ENCODE results near the gene CD83.

Gene CD83

DNA sequence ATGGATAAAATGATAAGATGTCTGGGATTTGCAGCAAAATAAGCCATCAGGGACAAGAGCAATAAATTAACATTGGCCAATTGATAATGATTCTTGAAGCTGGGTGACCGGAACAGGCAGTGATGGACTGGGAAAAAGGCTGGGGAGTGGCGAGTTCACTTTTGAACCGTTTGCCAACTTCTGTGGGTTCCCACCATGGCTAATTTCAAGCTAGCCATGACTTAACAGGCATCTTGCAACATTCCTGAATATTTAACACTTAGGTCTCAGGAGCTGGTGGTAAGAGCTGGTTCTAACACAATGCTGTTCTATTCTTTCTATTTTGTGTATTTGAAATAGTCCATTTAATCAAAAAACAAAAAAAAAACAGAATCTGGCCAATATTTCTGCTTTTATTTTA is 37.6 kb upstream of the CD83 start:
- Histone ChIP-seq H3K4me3 (ENCODE audit: extremely low read depth, insufficient read depth, low read length, poor library complexity, severe bottlenecking) (no peak overlapping the region), H3K27ac (ENCODE audit: low read depth, low read length, severe bottlenecking) (no peak overlapping the region), H3K9me3 (ENCODE audit: control insufficient read depth, low read length) (no peaks in the 10 kb centered on the region), H3K36me3 (ENCODE audit: control insufficient read depth, insufficient read depth, low read length) (no peaks in the 10 kb centered on the region), H3K4me1 (ENCODE audit: control insufficient read depth, insufficient read depth, low read length, poor library complexity, severe bottlenecking) (peaks cover 2% of the 10 kb centered on the region)
- 77% methylated on average over 3 of the region's 3 CpGs; no CpG with 5 or more reads in 1 of the 2 experiments for WGBS, 2 experiments (ENCODE audit: insufficient coverage in 2 of 2)

DNA sequence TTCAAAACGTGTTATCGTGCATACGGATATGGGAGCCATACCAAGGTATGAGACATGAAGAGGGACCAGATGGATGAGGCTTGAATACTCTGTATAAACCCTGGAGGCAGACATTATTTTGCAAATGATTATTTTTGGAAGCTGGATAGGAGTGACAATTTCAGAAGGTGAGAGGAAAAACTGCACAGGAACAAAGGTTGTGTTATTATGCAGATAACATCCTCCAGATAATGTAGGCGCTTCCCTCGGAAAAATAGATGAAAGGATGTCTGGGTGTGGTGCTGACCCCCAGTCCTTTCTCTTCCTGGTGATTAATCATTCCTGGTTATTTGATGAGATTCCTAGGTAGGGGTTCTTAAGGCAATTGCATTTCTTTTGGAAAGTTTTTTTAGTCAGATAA is 36.4 kb upstream of the CD83 start:
- Histone ChIP-seq H3K27ac (ENCODE audit: low read depth, low read length, severe bottlenecking) (no peak overlapping the region), H3K4me3 (ENCODE audit: extremely low read depth, insufficient read depth, low read length, poor library complexity, severe bottlenecking) (no peak overlapping the region), H3K9me3 (ENCODE audit: control insufficient read depth, low read length) (no peaks in the 10 kb centered on the region), H3K4me1 (ENCODE audit: control insufficient read depth, insufficient read depth, low read length, poor library complexity, severe bottlenecking) (no peaks in the 10 kb centered on the region), H3K36me3 (ENCODE audit: control insufficient read depth, insufficient read depth, low read length) (no peaks in the 10 kb centered on the region)
- WGBS, 2 experiments (ENCODE audit: insufficient coverage in 2 of 2), result 92 to 93% methylated on average over 3 to 4 of the region's 5 CpGs

DNA sequence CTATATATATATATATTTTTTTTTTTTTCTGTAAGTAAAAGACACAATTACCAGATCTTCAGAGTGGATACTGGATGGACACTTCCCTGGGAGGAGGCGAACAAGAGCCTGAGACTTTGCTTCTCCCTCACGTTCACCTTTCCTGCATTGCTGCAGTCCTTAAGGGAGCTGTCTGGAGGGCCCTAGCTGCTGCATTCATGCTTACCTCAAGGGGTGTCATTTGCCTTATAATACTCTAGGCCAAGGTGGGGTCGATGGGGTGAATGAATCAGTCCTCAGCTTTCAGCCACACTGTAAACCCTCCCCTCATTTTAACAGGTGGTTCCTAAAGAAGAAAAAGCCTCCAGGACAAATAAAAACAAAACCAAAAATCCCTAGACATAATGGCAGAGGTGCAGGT is 34.8 kb upstream of the CD83 start:
- Histone ChIP-seq H3K36me3 (ENCODE audit: control insufficient read depth, insufficient read depth, low read length) (no peaks in the 10 kb centered on the region), H3K4me1 (ENCODE audit: control insufficient read depth, insufficient read depth, low read length, poor library complexity, severe bottlenecking) (no peaks in the 10 kb centered on the region), H3K9me3 (ENCODE audit: control insufficient read depth, low read length) (no peaks in the 10 kb centered on the region), H3K4me3 (ENCODE audit: extremely low read depth, insufficient read depth, low read length, poor library complexity, severe bottlenecking) (no peak overlapping the region), H3K27ac (ENCODE audit: low read depth, low read length, severe bottlenecking) (no peak overlapping the region)
- 80 to 100% methylated on average over 1 to 2 of the region's 3 CpGs for WGBS, 2 experiments (ENCODE audit: insufficient coverage in 2 of 2)

DNA sequence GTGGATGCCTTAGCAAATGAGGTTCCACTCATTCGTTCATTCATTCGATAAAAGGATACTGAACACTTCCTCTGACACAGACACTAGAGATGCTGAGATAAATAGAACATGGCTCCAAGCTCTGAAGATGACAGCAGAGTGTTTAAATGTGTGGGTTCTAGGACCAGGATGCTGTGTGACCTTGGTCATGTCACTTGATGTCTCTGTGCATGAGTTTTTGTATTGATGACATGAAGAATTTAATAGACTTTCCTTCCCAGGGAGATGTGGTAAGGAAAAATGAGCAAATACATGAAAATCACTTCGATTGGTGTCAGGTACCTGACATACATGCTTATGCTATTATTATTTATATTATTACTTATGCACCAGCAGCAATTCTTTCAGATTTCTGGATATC is 34.3 kb upstream of the CD83 start:
- 100% methylated on average over 2 of the region's 3 CpGs; no CpG with 5 or more reads in 1 of the 2 experiments for WGBS, 2 experiments (ENCODE audit: insufficient coverage in 2 of 2)
- Histone ChIP-seq H3K27ac (ENCODE audit: low read depth, low read length, severe bottlenecking) (no peak overlapping the region), H3K4me3 (ENCODE audit: extremely low read depth, insufficient read depth, low read length, poor library complexity, severe bottlenecking) (no peak overlapping the region), H3K4me1 (ENCODE audit: control insufficient read depth, insufficient read depth, low read length, poor library complexity, severe bottlenecking) (no peaks in the 10 kb centered on the region), H3K36me3 (ENCODE audit: control insufficient read depth, insufficient read depth, low read length) (no peaks in the 10 kb centered on the region), H3K9me3 (ENCODE audit: control insufficient read depth, low read length) (no peaks in the 10 kb centered on the region)

DNA sequence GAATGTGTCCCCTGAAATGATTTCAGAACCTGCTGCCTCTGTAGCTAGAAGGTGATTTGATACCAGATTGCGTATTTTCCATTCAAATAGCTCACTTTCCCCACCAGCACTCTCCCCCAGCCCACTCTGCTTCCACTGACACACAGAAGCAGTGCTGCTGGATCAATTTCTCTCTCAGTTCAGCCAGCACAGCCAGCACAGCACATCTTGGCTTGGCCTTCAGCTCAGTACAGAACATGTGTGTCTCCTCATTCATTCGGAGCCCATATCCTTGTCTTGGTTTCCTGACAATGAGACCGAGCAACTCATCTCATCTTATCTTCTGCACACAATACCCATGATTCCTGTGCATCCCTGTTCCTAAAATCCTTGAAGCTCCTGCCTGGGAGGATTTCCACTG is 33.8 kb upstream of the CD83 start:
- WGBS, 2 experiments (ENCODE audit: insufficient coverage in 2 of 2), result 88 to 100% methylated on average over 2 to 3 of the region's 3 CpGs

DNA sequence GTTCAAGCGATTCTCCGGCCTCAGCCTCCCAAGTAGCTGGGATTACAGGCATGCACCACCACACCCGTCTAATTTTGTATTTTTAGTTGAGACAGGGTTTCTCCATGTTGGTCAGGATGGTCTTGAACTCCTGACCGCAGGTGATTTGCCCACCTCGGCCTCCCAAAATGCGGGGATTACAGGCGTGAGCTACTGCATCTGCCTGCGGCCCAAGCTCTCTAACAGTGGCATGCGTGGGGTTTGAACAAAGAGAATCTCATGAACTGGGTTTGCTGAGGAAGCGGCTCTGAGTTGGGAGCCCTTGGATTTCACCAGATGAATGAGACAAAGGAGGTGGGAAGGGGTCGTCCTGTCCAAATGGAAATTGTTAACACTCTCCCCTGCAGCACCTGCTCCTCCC is 33.2 kb upstream of the CD83 start:
- 92 to 93% methylated on average over 7 to 8 of the region's 11 CpGs for WGBS, 2 experiments (ENCODE audit: insufficient coverage in 2 of 2)
- no peak overlapping the region for H3K27ac ChIP-seq (ENCODE audit: low read depth, low read length, severe bottlenecking)
- H3K36me3 ChIP-seq (ENCODE audit: control insufficient read depth, insufficient read depth, low read length), result no peaks in the 10 kb centered on the region
- H3K4me1 ChIP-seq (ENCODE audit: control insufficient read depth, insufficient read depth, low read length, poor library complexity, severe bottlenecking), result no peaks in the 10 kb centered on the region
- no peak overlapping the region for H3K4me3 ChIP-seq (ENCODE audit: extremely low read depth, insufficient read depth, low read length, poor library complexity, severe bottlenecking)
- no peaks in the 10 kb centered on the region for H3K9me3 ChIP-seq (ENCODE audit: control insufficient read depth, low read length)

More for the DNA sequence above, 33.8 kb upstream of the CD83 start:
- H3K36me3 ChIP-seq (ENCODE audit: control insufficient read depth, insufficient read depth, low read length), result no peaks in the 10 kb centered on the region
- H3K4me1 ChIP-seq (ENCODE audit: control insufficient read depth, insufficient read depth, low read length, poor library complexity, severe bottlenecking), result no peaks in the 10 kb centered on the region
- H3K4me3 ChIP-seq (ENCODE audit: extremely low read depth, insufficient read depth, low read length, poor library complexity, severe bottlenecking), result no peak overlapping the region
- H3K27ac ChIP-seq (ENCODE audit: low read depth, low read length, severe bottlenecking), result no peak overlapping the region
- H3K9me3 ChIP-seq (ENCODE audit: control insufficient read depth, low read length), result no peaks in the 10 kb centered on the region

DNA sequence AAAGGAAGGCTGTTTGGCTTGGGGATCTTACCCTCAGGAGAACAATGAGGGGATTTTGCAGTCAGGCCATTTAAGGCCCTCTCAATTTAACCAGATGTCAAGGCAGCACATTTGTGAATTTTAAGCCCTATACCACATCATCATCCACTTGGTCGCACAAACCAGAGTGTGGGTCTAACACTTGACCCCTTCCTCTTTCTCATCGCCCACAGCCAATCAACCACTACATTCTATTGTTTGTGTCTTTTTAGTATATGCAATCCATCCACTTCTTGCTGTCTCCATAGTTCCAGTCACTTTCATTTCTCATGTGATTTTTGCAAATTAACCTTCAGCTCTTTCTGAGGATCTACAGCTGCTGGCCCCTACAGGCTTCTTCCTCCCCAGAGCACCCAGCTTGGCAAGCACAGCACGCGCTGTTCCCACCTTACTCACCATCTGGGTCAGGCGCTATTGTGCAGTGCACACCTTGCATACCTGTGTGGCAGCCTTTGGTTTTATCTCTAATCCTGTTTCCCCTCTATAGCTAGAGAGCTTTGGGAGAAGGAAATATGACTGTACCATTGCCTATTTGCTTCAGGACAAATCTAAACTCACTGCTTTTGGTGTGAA is 32.3 kb upstream of the CD83 start:
- Histone ChIP-seq H3K36me3 (ENCODE audit: control insufficient read depth, insufficient read depth, low read length) (no peaks in the 10 kb centered on the region), H3K27ac (ENCODE audit: low read depth, low read length, severe bottlenecking) (no peak overlapping the region), H3K4me1 (ENCODE audit: control insufficient read depth, insufficient read depth, low read length, poor library complexity, severe bottlenecking) (no peaks in the 10 kb centered on the region), H3K4me3 (ENCODE audit: extremely low read depth, insufficient read depth, low read length, poor library complexity, severe bottlenecking) (no peak overlapping the region), H3K9me3 (ENCODE audit: control insufficient read depth, low read length) (no peaks in the 10 kb centered on the region)
- WGBS, 2 experiments (ENCODE audit: insufficient coverage in 2 of 2), result 100% methylated on average over 3 of the region's 5 CpGs

DNA sequence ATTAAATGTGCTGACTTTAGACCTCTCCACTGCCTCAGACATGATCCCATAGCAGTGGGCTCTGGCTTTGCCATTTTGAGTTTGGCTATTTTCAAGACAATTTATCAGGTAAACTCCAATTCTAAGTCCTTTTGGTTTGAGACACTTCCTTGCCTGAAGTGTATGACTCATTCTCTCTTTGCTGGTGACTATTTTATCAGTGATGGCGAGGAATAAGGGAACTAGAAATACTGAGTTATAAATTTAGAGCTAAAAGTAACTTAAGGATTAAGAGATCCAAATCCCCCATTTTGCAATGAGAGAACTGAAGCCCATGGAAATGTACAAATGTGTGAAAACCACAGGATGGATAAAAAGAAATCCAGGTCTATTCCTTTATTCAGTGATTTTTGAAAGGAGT is 30.9 kb upstream of the CD83 start:
- Histone ChIP-seq H3K4me1 (ENCODE audit: control insufficient read depth, insufficient read depth, low read length, poor library complexity, severe bottlenecking) (no peaks in the 10 kb centered on the region), H3K27ac (ENCODE audit: low read depth, low read length, severe bottlenecking) (no peak overlapping the region), H3K9me3 (ENCODE audit: control insufficient read depth, low read length) (no peaks in the 10 kb centered on the region), H3K36me3 (ENCODE audit: control insufficient read depth, insufficient read depth, low read length) (no peaks in the 10 kb centered on the region), H3K4me3 (ENCODE audit: extremely low read depth, insufficient read depth, low read length, poor library complexity, severe bottlenecking) (no peak overlapping the region)
- 80% methylated on average over 1 of the region's 1 CpG; no CpG with 5 or more reads in 1 of the 2 experiments for WGBS, 2 experiments (ENCODE audit: insufficient coverage in 2 of 2)

DNA sequence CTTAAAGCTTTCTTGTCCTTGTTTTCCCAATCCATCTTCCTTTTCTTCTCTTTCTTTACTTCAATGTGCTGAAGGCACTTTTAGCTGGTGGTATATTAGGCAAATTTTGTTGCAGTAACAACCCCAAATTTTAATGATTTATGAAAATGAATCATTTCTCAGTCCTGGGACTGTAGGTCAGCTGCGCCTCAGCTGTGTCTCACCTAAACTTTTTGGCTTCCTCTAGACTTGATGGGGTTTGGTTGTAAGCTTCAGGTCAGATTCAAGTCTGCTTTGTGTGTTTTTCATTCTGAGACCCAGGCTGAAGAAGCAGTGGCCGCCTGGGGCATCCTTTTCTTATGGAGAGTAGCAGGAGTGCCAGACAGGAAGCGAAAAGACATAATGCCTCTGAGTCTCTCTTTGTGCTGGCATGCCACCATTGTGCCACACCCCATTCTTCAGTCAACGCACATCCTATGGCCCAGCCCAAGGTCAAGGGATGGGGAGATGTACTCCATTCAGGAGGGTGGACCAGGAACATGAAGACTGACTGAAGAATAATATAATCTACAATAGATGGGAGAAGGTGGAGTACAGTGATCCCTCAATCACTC is 28.9 kb upstream of the CD83 start:
- Histone ChIP-seq H3K9me3 (ENCODE audit: control insufficient read depth, low read length) (no peaks in the 10 kb centered on the region), H3K27ac (ENCODE audit: low read depth, low read length, severe bottlenecking) (no peak overlapping the region), H3K4me3 (ENCODE audit: extremely low read depth, insufficient read depth, low read length, poor library complexity, severe bottlenecking) (no peak overlapping the region), H3K4me1 (ENCODE audit: control insufficient read depth, insufficient read depth, low read length, poor library complexity, severe bottlenecking) (no peaks in the 10 kb centered on the region), H3K36me3 (ENCODE audit: control insufficient read depth, insufficient read depth, low read length) (no peaks in the 10 kb centered on the region)
- no CpG with 5 or more reads among the region's 4 CpGs for WGBS, 2 experiments (ENCODE audit: insufficient coverage in 2 of 2)

DNA sequence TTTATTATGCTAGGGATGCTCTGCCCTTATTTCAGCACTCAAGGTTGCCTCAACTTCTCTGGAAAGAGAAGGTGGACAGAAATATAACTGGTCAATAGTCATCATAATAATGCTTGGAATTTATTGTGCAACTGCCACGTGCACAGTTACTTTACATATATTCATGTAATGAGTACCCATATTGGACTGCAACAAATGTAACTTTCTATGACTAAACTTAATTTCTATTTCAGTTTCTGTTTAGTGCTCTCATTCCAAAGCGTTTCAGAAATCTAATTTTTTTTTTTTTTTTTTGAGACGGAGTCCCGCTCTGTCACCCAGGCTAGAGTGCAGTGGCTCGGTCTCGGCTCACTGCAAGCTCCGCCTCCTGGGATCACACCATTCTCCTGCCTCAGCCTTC is 28.3 kb upstream of the CD83 start:
- WGBS, 2 experiments (ENCODE audit: insufficient coverage in 2 of 2), result 80 to 100% methylated on average over 1 to 4 of the region's 7 CpGs

DNA sequence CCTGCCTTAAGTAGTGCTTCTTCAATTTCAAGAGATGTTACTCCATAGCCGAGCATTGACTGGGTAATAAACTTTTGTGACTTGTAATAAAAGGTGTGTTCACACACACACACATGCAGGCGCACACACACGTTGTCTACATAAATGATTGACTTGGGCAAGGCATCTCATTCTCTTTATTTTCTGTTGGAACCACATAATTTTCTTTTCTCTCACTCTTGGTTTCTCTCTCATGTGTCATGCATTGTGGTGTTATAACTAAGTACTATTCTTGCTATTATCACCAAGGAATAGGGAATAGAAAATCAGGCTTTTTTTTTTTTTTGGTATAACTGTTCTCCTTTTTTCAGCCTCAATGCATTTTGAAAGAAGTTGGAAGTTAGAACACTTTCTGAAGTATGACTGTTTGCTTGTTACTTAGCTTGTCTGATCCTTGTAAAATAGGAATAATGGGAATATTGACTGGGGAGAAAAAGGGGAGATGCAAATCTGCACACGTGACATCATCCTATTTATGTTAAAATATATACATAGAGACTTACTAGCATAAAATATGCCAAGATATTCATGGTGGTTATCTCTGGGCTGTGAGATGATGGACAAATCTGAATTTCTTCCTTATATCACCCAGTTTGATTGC is 26.1 kb upstream of the CD83 start:
- WGBS, 2 experiments (ENCODE audit: insufficient coverage in 2 of 2), result 100% methylated on average over 1 of the region's 4 CpGs; no CpG with 5 or more reads in 1 of the 2 experiments
- Histone ChIP-seq H3K9me3 (ENCODE audit: control insufficient read depth, low read length) (no peaks in the 10 kb centered on the region), H3K27ac (ENCODE audit: low read depth, low read length, severe bottlenecking) (no peak overlapping the region), H3K4me3 (ENCODE audit: extremely low read depth, insufficient read depth, low read length, poor library complexity, severe bottlenecking) (no peak overlapping the region), H3K4me1 (ENCODE audit: control insufficient read depth, insufficient read depth, low read length, poor library complexity, severe bottlenecking) (no peaks in the 10 kb centered on the region), H3K36me3 (ENCODE audit: control insufficient read depth, insufficient read depth, low read length) (no peaks in the 10 kb centered on the region)

More for the DNA sequence above, 28.3 kb upstream of the CD83 start:
- no peak overlapping the region for H3K4me3 ChIP-seq (ENCODE audit: extremely low read depth, insufficient read depth, low read length, poor library complexity, severe bottlenecking)
- no peaks in the 10 kb centered on the region for H3K36me3 ChIP-seq (ENCODE audit: control insufficient read depth, insufficient read depth, low read length)
- no peak overlapping the region for H3K27ac ChIP-seq (ENCODE audit: low read depth, low read length, severe bottlenecking)
- no peaks in the 10 kb centered on the region for H3K9me3 ChIP-seq (ENCODE audit: control insufficient read depth, low read length)
- no peaks in the 10 kb centered on the region for H3K4me1 ChIP-seq (ENCODE audit: control insufficient read depth, insufficient read depth, low read length, poor library complexity, severe bottlenecking)

All from mesodermal cell (in vitro differentiated cells).